Measurements from ENCODE around the gene PEMT.

The PEMT gene

GRCh38 chr17:17587614-17588337 lies 3.7 kb downstream of the PEMT start:
- H3K36me3 Mint-ChIP-seq, result no peaks in the 10 kb centered on the region
- H3K4me3 Mint-ChIP-seq, result no peak overlapping the region
- no peak overlapping the region for H3K27ac Mint-ChIP-seq
- peaks cover 16% of the 10 kb centered on the region for H3K4me1 Mint-ChIP-seq (ENCODE audit: low read depth)
- no peaks in the 10 kb centered on the region for H3K27me3 Mint-ChIP-seq
- no peaks in the 10 kb centered on the region for H3K9me3 Mint-ChIP-seq (ENCODE audit: low read depth)

- H3K27ac Mint-ChIP-seq, result no peak overlapping the region
- no peak overlapping the region for H3K4me3 Mint-ChIP-seq
Observed at GRCh38 chr17:17582372-17582771, 9.1 kb downstream of the PEMT start.

GRCh38 chr17:17581509-17581908 lies 10.0 kb downstream of the PEMT start:
- H3K9me3 Mint-ChIP-seq (ENCODE audit: low read depth), result no peaks in the 10 kb centered on the region
- H3K4me3 Mint-ChIP-seq, result no peak overlapping the region
- no peak overlapping the region for H3K27ac Mint-ChIP-seq
- no peaks in the 10 kb centered on the region for H3K36me3 Mint-ChIP-seq
- peaks cover 2% of the 10 kb centered on the region for H3K4me1 Mint-ChIP-seq (ENCODE audit: low read depth)
- H3K27me3 Mint-ChIP-seq, result no peaks in the 10 kb centered on the region

More at GRCh38 chr17:17582372-17582771, 9.1 kb downstream of the PEMT start:
- H3K36me3 Mint-ChIP-seq, result no peaks in the 10 kb centered on the region
- no peaks in the 10 kb centered on the region for H3K27me3 Mint-ChIP-seq
- no peaks in the 10 kb centered on the region for H3K9me3 Mint-ChIP-seq (ENCODE audit: low read depth)
- H3K4me1 Mint-ChIP-seq (ENCODE audit: low read depth), result peaks cover 2% of the 10 kb centered on the region

DNA sequence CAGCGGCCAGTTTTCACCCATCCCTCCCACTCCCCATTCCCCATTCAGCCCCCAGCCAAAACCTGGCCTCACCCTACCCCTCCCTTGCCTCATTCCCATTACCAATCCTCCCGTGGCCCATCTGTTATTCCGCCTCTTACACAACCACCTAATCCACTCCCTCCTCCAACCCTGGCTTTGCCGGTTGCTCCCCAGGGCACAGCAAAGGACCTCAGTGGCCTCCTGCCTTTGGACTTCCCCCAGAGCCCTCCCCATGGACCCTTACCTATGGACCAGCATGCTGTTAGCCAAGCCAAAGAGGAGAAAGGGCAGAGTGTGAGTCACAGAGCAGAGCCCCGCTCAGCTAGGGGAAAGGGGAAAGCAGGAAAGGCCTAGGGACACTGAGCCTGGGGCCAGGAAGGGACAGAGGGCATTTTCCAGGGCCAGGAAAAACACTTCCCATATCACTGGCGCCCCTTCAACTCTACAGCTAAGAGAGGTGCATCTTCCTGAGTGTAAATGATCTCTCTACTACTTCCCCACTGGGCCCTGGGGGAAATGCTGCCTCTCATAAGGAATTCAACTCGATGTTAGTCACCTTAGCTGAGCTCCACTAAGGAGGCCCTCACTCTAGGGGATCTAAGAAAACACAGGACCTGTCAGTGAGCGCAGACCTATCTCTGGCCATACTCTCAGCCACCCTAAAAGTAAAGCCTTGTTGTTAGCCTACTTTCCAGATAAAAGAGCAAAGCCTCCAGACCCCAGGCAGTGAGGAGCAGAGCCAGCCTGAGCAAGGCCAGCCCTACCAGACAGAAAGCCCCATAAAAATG lies 10.6 kb downstream of the PEMT start:
- Mint-ChIP-seq H3K4me1 (ENCODE audit: low read depth) (no peaks in the 10 kb centered on the region), H3K27ac (no peak overlapping the region), H3K27me3 (no peaks in the 10 kb centered on the region), H3K9me3 (ENCODE audit: low read depth) (no peaks in the 10 kb centered on the region), H3K4me3 (no peak overlapping the region), H3K36me3 (no peaks in the 10 kb centered on the region)

GRCh38 chr17:17579691-17580090 lies 11.8 kb downstream of the PEMT start:
- H3K9me3 Mint-ChIP-seq (ENCODE audit: low read depth), result no peaks in the 10 kb centered on the region
- no peak overlapping the region for H3K4me3 Mint-ChIP-seq
- no peaks in the 10 kb centered on the region for H3K27me3 Mint-ChIP-seq
- H3K4me1 Mint-ChIP-seq (ENCODE audit: low read depth), result no peaks in the 10 kb centered on the region
- no peaks in the 10 kb centered on the region for H3K36me3 Mint-ChIP-seq
- no peak overlapping the region for H3K27ac Mint-ChIP-seq

- H3K4me1 Mint-ChIP-seq (ENCODE audit: low read depth), result no peaks in the 10 kb centered on the region
- H3K27ac Mint-ChIP-seq, result no peak overlapping the region
- no peaks in the 10 kb centered on the region for H3K9me3 Mint-ChIP-seq (ENCODE audit: low read depth)
- H3K4me3 Mint-ChIP-seq, result no peak overlapping the region
- no peaks in the 10 kb centered on the region for H3K36me3 Mint-ChIP-seq
- H3K27me3 Mint-ChIP-seq, result no peaks in the 10 kb centered on the region
Observed at GRCh38 chr17:17577373-17577772, 14.1 kb downstream of the PEMT start.

DNA sequence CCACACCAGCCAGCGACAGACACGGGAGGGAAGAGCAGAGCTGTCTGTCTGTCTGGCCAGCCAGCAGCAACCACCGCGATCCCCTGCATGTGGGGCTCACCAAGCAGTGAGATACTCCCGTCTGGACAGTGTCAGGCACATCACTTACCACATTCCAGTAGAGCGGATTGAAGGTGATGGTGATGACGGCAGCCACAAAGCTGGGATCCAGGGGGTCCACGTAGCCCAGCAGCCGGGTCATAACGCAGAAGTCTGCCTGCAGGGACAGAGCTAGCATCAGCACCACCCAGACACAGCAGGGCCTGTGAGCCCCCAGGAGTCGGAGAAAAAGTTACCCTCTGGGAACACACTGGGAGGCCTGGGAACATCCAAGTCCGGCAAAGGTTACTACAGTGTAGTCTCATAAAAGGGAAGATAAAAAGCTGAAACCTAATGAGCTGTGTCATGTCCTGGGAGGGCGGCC lies 14.7 kb downstream of the PEMT start:
- H3K4me1 Mint-ChIP-seq (ENCODE audit: low read depth), result no peaks in the 10 kb centered on the region
- H3K4me3 Mint-ChIP-seq, result no peak overlapping the region
- H3K9me3 Mint-ChIP-seq (ENCODE audit: low read depth), result no peaks in the 10 kb centered on the region
- H3K27me3 Mint-ChIP-seq, result no peaks in the 10 kb centered on the region
- H3K36me3 Mint-ChIP-seq, result no peaks in the 10 kb centered on the region
- no peak overlapping the region for H3K27ac Mint-ChIP-seq

DNA sequence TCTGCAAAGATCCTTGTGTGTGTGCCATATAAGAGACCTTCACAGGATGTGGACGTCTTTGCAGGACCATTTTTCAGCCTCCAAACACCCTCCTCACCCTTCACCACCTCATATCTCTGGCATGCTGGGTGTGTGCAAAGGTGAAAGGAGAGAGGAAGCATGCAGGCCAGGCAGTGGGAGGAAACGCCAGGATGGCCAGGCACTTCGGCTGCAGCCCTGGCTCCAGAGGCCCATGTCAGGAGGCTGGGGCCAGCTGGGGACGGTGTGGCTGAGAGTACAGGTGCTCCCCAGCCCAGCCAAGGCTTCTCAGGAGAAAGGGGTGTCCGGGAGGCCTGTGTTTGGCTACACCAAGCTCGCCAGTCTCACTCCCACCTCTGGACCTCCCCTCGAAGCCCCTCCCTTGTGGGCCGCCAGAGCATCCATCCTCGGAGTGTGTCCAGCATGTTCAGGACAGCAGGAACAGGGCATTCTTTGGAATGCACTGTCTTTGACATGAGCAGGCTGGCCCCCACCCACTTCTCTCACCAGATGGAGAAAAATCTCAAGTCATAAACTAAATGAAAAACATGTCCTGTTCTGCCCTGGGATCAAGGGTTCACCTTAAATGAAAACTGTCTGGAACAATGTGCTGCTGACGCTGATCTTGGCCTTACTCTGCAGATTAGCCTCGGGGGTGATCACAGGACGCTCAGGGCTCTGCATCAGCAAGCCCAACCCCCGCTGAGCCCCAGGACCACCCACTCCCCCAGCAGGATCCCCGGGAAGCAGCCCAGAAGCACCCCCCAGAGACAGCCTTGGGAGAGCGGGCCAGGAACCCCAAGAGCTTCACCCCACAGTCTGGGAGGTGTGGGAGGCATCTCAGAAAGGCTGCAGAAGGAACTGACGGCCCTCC lies 15.9 kb downstream of the PEMT start:
- H3K27ac Mint-ChIP-seq, result no peak overlapping the region
- no peaks in the 10 kb centered on the region for H3K9me3 Mint-ChIP-seq (ENCODE audit: low read depth)
- no peaks in the 10 kb centered on the region for H3K36me3 Mint-ChIP-seq

GRCh38 chr17:17573912-17574311 lies 17.6 kb downstream of the PEMT start:
- Mint-ChIP-seq H3K36me3 (no peaks in the 10 kb centered on the region), H3K27ac (no peak overlapping the region), H3K4me1 (ENCODE audit: low read depth) (peaks cover 1% of the 10 kb centered on the region)

More for the DNA sequence above, 15.9 kb downstream of the PEMT start:
- Mint-ChIP-seq H3K4me3 (no peak overlapping the region), H3K27me3 (no peaks in the 10 kb centered on the region), H3K4me1 (ENCODE audit: low read depth) (peaks cover 1% of the 10 kb centered on the region)

DNA sequence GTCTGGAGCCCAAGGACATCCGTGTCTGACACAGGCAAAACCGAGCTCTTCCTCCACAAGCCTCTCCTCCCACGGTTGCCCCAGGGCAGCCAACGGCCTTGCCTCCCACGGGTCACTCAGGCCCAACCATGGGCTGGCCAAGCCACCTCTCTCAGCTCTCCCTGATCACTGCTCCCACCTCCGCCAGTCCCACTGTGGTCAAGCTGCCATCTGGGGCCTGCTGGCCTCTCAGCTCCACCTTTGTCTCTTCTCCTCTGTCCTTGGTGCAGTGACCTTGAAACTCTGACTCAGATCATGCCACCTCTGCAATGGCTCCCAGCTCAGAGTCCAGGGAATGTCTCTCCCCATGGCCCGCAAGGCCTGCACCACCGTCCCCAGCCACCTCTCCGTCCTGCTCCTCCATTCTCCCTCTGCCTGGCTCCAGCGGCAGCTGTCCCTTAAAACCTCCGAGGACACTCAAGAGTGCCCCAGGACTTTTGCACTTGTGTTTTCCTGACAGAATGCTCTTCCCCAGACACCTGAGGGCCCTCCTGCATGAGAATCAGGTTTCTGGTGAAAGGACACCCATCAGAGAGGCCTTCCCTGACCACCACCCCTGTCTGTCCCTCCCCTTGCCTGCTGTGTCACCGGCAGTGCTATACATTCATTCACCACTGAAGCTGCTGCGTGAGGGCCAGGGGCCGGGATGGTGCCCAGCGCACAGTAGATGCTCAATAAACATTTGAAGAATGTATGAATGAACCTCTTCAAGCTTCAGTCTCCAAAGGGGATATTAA lies 19.3 kb downstream of the PEMT start:
- no peaks in the 10 kb centered on the region for H3K36me3 Mint-ChIP-seq
- H3K4me3 Mint-ChIP-seq, result no peak overlapping the region
- no peak overlapping the region for H3K27ac Mint-ChIP-seq

More at GRCh38 chr17:17573912-17574311, 17.6 kb downstream of the PEMT start:
- no peak overlapping the region for H3K4me3 Mint-ChIP-seq
- H3K27me3 Mint-ChIP-seq, result no peaks in the 10 kb centered on the region
- no peaks in the 10 kb centered on the region for H3K9me3 Mint-ChIP-seq (ENCODE audit: low read depth)

GRCh38 chr17:17570798-17571716 lies 20.5 kb downstream of the PEMT start:
- Mint-ChIP-seq H3K4me3 (no peak overlapping the region), H3K36me3 (no peaks in the 10 kb centered on the region), H3K27ac (no peak overlapping the region)

More for the DNA sequence above, 19.3 kb downstream of the PEMT start:
- H3K4me1 Mint-ChIP-seq (ENCODE audit: low read depth), result peaks cover 4% of the 10 kb centered on the region
- no peaks in the 10 kb centered on the region for H3K9me3 Mint-ChIP-seq (ENCODE audit: low read depth)
- no peaks in the 10 kb centered on the region for H3K27me3 Mint-ChIP-seq

GRCh38 chr17:17570140-17570797 lies 21.2 kb downstream of the PEMT start:
- Mint-ChIP-seq H3K9me3 (ENCODE audit: low read depth) (no peaks in the 10 kb centered on the region), H3K27me3 (no peaks in the 10 kb centered on the region), H3K27ac (no peak overlapping the region), H3K36me3 (no peaks in the 10 kb centered on the region), H3K4me3 (no peak overlapping the region), H3K4me1 (ENCODE audit: low read depth) (peaks cover 4% of the 10 kb centered on the region)

More at GRCh38 chr17:17570798-17571716, 20.5 kb downstream of the PEMT start:
- Mint-ChIP-seq H3K27me3 (no peaks in the 10 kb centered on the region), H3K9me3 (ENCODE audit: low read depth) (no peaks in the 10 kb centered on the region), H3K4me1 (ENCODE audit: low read depth) (peaks cover 4% of the 10 kb centered on the region)

DNA sequence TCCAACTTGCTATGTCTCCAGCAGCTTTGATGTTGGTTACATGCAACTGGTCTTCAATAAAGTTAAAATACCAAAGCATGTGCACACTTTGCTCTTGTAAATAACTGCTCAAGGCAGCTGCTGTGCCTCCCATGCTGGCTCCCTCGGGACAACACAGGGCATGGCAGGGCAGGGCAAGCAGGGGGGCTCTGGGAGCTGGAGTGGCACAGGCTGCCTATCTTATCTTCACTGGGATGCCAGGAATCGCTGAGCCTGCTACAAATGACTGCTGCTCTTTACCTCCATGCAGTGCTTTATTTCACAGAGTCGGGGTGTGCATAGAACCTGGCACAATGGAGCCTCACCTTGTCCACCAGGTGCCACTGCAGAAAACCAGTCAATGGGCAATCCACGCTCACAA lies 21.8 kb downstream of the PEMT start:
- H3K27me3 Mint-ChIP-seq, result no peaks in the 10 kb centered on the region
- H3K9me3 Mint-ChIP-seq (ENCODE audit: low read depth), result no peaks in the 10 kb centered on the region
- H3K4me1 Mint-ChIP-seq (ENCODE audit: low read depth), result peaks cover 4% of the 10 kb centered on the region
- no peak overlapping the region for H3K27ac Mint-ChIP-seq
- no peak overlapping the region for H3K4me3 Mint-ChIP-seq
- no peaks in the 10 kb centered on the region for H3K36me3 Mint-ChIP-seq

Data from activated naive CD8-positive, alpha-beta T cell (primary cell).